H9 (cell line): ENCODE data around the gene PRSS2. TPM values are rescaled to one million over a fixed set of nuclear protein-coding genes. Genes with fewer than 3 reads are reported as not detected.

ENCODE experiments used
- DNase-seq: peaks from one replicate; pipeline ENCODE4 v3.0.0-alpha.2; 2017
- H2AFZ ChIP-seq: one replicate; pipeline ENCODE4 v1.6.1; 2013; ENCODE audit warnings: mild to moderate bottlenecking, low read length, control low read depth, moderate library complexity
- H2AK5ac ChIP-seq: 2 replicates; pipeline ENCODE4 v1.6.1; 2013; ENCODE audit warnings: low read length, control low read depth, mixed read lengths; ENCODE audit not compliant: insufficient read length
- H2BK120ac ChIP-seq: one replicate; pipeline ENCODE4 v1.6.1; 2013; ENCODE audit warnings: low read depth, mild to moderate bottlenecking, low read length, control low read depth, inconsistent platforms; ENCODE audit not compliant: poor library complexity, severe bottlenecking
- H2BK12ac ChIP-seq: 2 replicates; pipeline ENCODE4 v1.6.1; 2013; ENCODE audit warnings: low read length, control low read depth, mixed read lengths, low read depth; ENCODE audit not compliant: insufficient read length
- H2BK15ac ChIP-seq: 2 replicates; pipeline ENCODE4 v1.6.1; 2013; ENCODE audit warnings: low read depth, low read length, control low read depth
- H2BK20ac ChIP-seq: one replicate; pipeline ENCODE4 v1.6.1; 2013; ENCODE audit warnings: low read depth, mild to moderate bottlenecking, low read length, control low read depth, inconsistent platforms; ENCODE audit not compliant: poor library complexity, severe bottlenecking
- H2BK5ac ChIP-seq: 2 replicates; pipeline ENCODE4 v1.6.1; 2013; ENCODE audit warnings: low read length, control low read depth, mixed read lengths; ENCODE audit not compliant: insufficient read length
- H3K14ac ChIP-seq: 2 replicates; pipeline ENCODE4 v1.6.1; 2013; ENCODE audit warnings: low read length, control low read depth; ENCODE audit not compliant: insufficient read depth
- H3K18ac ChIP-seq: 2 replicates; pipeline ENCODE4 v1.6.1; 2013; ENCODE audit warnings: low read depth, mild to moderate bottlenecking, mixed read lengths, low read length, control low read depth; ENCODE audit not compliant: insufficient read length
- H3K23ac ChIP-seq: 2 replicates; pipeline ENCODE4 v1.6.1; 2013; ENCODE audit warnings: low read length, control low read depth, mixed read lengths, low read depth; ENCODE audit not compliant: insufficient read length
- H3K23me2 ChIP-seq: 2 replicates; pipeline ENCODE4 v1.6.1; 2013; ENCODE audit warnings: low read depth, mild to moderate bottlenecking, mixed read lengths, low read length, control low read depth; ENCODE audit not compliant: insufficient read length, poor library complexity, severe bottlenecking
- H3K27ac ChIP-seq: 2 replicates; pipeline ENCODE4 v1.5.1; 2013; ENCODE audit warnings: low read length, control low read depth, mixed read lengths, low read depth; ENCODE audit not compliant: insufficient read length
- H3K27me3 ChIP-seq: 2 replicates; pipeline ENCODE4 v1.6.1; 2013; ENCODE audit warnings: low read length, control low read depth, inconsistent platforms; ENCODE audit not compliant: insufficient read depth
- H3K4ac ChIP-seq: 2 replicates; pipeline ENCODE4 v1.6.1; 2013; ENCODE audit warnings: low read depth, mild to moderate bottlenecking, control low read depth, inconsistent platforms, low read length, moderate library complexity
- H3K4me1 ChIP-seq: 2 replicates; pipeline ENCODE4 v1.6.1; 2013; ENCODE audit warnings: low read length, control low read depth, inconsistent platforms; ENCODE audit not compliant: insufficient read depth
- H3K4me2 ChIP-seq: 2 replicates; pipeline ENCODE4 v1.6.1; 2013; ENCODE audit warnings: low read length, control low read depth, mixed read lengths; ENCODE audit not compliant: insufficient read length, insufficient read depth
- H3K56ac ChIP-seq: 2 replicates; pipeline ENCODE4 v1.6.1; 2013; ENCODE audit warnings: low read depth, mild to moderate bottlenecking, mixed read lengths, low read length, control low read depth; ENCODE audit not compliant: insufficient read length
- H3K79me1 ChIP-seq: 2 replicates; pipeline ENCODE4 v1.6.1; 2013; ENCODE audit warnings: low read depth, mild to moderate bottlenecking, moderate library complexity, low read length, control low read depth, inconsistent platforms; ENCODE audit not compliant: insufficient read depth, poor library complexity, severe bottlenecking
- H3K79me2 ChIP-seq: 2 replicates; pipeline ENCODE4 v1.6.1; 2013; ENCODE audit warnings: low read length, control low read depth, inconsistent platforms; ENCODE audit not compliant: insufficient read depth
- H3K9ac ChIP-seq: 2 replicates; pipeline ENCODE4 v1.6.1; 2013; ENCODE audit warnings: low read length, control low read depth, mixed read lengths; ENCODE audit not compliant: insufficient read length; ENCODE audit errors: extremely low read depth
- H3K9me3 ChIP-seq: one replicate; pipeline ENCODE4 v1.6.1; 2013; ENCODE audit warnings: low read depth, low read length, inconsistent platforms; ENCODE audit not compliant: control insufficient read depth
- H3T11ph ChIP-seq: one replicate; pipeline ENCODE4 v1.6.1; 2013; ENCODE audit warnings: mild to moderate bottlenecking, low read length, control low read depth, inconsistent platforms
- H4K20me1 ChIP-seq: one replicate; pipeline ENCODE4 v1.6.1; 2013; ENCODE audit not compliant: control insufficient read depth, insufficient read length, insufficient read depth
- H4K5ac ChIP-seq: 2 replicates; pipeline ENCODE4 v1.6.1; 2013; ENCODE audit warnings: low read depth, mild to moderate bottlenecking, mixed read lengths, low read length, control low read depth; ENCODE audit not compliant: insufficient read length
- H4K8ac ChIP-seq: replicated peaks from 2 replicates; pipeline ENCODE4 v1.6.1; 2013; ENCODE audit warnings: low read length, control low read depth, mixed read lengths, low read depth; ENCODE audit not compliant: insufficient read length
- H4K91ac ChIP-seq: 2 replicates; pipeline ENCODE4 v1.6.1; 2013; ENCODE audit warnings: low read depth, mild to moderate bottlenecking, moderate library complexity, mixed read lengths, low read length, control low read depth; ENCODE audit not compliant: insufficient read length
- H3K27ac Mint-ChIP-seq, 3 experiments: 2 replicates in 2 of 3; 3 replicates in 1 of 3; pipeline ENCODE4 v1.8.0; 2020 to 2021; ENCODE audit warnings: mixed read lengths in 3 of 3, mild to moderate bottlenecking in 1 of 3, moderate library complexity in 1 of 3
- H3K27me3 Mint-ChIP-seq: 2 replicates; pipeline ENCODE4 v1.8.0; 2021; ENCODE audit warnings: low read depth, mild to moderate bottlenecking, moderate library complexity, mixed read lengths
- H3K36me3 Mint-ChIP-seq, 3 experiments: 2 replicates in 2 of 3; 3 replicates in 1 of 3; pipeline ENCODE4 v1.8.0; 2020 to 2021; ENCODE audit warnings: low read depth in 3 of 3, mixed read lengths in 3 of 3; ENCODE audit not compliant: insufficient read depth in 1 of 3
- H3K4me1 Mint-ChIP-seq, 2 experiments: 2 replicates each; pipeline ENCODE4 v1.8.0; 2020; ENCODE audit warnings: mixed read lengths in 2 of 2
- H3K4me3 Mint-ChIP-seq, 2 experiments: 2 replicates in 1 of 2; 3 replicates in 1 of 2; pipeline ENCODE4 v1.8.0; 2020 to 2021; ENCODE audit warnings: mild to moderate bottlenecking in 2 of 2, mixed read lengths in 2 of 2, moderate library complexity in 1 of 2
- H3K9me3 Mint-ChIP-seq, 2 experiments: 2 replicates in 1 of 2; 3 replicates in 1 of 2; pipeline ENCODE4 v1.8.0; 2020; ENCODE audit warnings: mild to moderate bottlenecking in 2 of 2, mixed read lengths in 2 of 2, moderate library complexity in 1 of 2
- WGBS: extraction: QIAGEN DNeasy Blood & Tissue Kit; methylation state at CpG from one replicate; pipeline ENCODE4 v1.1.7; 2013; ENCODE audit warnings: missing lambda C conversion rate, low lambda C conversion rate, mixed read lengths; ENCODE audit not compliant: insufficient read length; ENCODE audit errors: extremely low coverage; 5-methylcytosine and 5-hydroxymethylcytosine counted together
- total RNA-seq: library from RNA; stranded (reverse); gene quantifications from 2 replicates; pipeline ENCODE4 v1.2.1, GENCODE V29; 2021
- TF ChIP-seq, protein P1 (sequence below): fragments of 200-600 bp; sonication (generic); conservative IDR thresholded peaks from 3 replicates; pipeline ENCODE4 v1.8.0; 2021; ENCODE audit warnings: antibody characterized with exemption, mild to moderate bottlenecking

PRSS2 gene
- total RNA-seq, 1 experiment from 2014 or later = not detected

DNA sequence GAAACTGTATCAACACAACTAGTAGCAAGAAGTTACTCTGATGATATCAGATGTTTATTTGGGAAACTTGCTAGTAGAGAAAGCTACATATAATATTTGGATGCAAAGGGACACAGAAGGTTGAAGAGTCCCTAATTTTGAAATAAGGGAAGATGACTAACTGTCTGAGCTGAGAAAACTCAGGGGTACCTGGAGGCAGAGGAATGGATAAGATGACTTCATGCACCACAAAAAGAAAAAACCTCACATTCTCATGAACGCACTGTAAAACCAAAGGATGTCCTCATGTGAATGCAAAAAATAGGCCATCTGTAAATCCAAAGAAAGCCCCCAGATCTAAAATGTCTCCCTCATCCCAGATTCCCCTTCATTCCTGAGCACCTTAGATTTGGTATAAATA lies 29.3 kb downstream of the PRSS2 start:
- H2BK120ac ChIP-seq = no peak overlapping the region
- Mint-ChIP-seq H3K27me3 (peaks cover 92% of the 10 kb centered on the region), H3K9me3 (no peaks in the 10 kb centered on the region), H3K36me3 (peaks cover 7 to 10% (median 7%) of the 10 kb centered on the region in 3 experiments), H3K27ac (no peak overlapping the region), H3K4me1 (peaks cover 42 to 49% of the 10 kb centered on the region in 2 experiments), H3K4me3 (no peak overlapping the region)
- DNase-seq = no peak
- no peak overlapping the region for H2BK15ac ChIP-seq
- no peak overlapping the region for H2AFZ ChIP-seq
- H2BK5ac ChIP-seq = no peak overlapping the region
- no peak overlapping the region for H3K4me2 ChIP-seq
- TF ChIP-seq, protein P1, sequence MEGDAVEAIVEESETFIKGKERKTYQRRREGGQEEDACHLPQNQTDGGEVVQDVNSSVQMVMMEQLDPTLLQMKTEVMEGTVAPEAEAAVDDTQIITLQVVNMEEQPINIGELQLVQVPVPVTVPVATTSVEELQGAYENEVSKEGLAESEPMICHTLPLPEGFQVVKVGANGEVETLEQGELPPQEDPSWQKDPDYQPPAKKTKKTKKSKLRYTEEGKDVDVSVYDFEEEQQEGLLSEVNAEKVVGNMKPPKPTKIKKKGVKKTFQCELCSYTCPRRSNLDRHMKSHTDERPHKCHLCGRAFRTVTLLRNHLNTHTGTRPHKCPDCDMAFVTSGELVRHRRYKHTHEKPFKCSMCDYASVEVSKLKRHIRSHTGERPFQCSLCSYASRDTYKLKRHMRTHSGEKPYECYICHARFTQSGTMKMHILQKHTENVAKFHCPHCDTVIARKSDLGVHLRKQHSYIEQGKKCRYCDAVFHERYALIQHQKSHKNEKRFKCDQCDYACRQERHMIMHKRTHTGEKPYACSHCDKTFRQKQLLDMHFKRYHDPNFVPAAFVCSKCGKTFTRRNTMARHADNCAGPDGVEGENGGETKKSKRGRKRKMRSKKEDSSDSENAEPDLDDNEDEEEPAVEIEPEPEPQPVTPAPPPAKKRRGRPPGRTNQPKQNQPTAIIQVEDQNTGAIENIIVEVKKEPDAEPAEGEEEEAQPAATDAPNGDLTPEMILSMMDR = no peak
- H2BK20ac ChIP-seq = no peak overlapping the region
- no peak overlapping the region for H4K8ac ChIP-seq
- no peak overlapping the region for H4K91ac ChIP-seq
- H3K4me1 ChIP-seq = peaks cover 5% of the 10 kb centered on the region; the same call in 1 of the 2 replicates
- no peak overlapping the region for H3K18ac ChIP-seq
- no peaks in the 10 kb centered on the region for H3K79me2 ChIP-seq
- H3K27ac ChIP-seq = no peak overlapping the region
- no peak overlapping the region for H2AK5ac ChIP-seq
- H4K20me1 ChIP-seq = no peaks in the 10 kb centered on the region
- no peak overlapping the region for H3K9ac ChIP-seq
- no peak overlapping the region for H3K14ac ChIP-seq
- H3K4ac ChIP-seq = no peak overlapping the region
- H3K79me1 ChIP-seq = no peaks in the 10 kb centered on the region
- H2BK12ac ChIP-seq = no peak overlapping the region
- H3K27me3 ChIP-seq = peaks cover 20% of the 10 kb centered on the region; the same call in 1 of the 2 replicates
- peaks cover 15% of the 10 kb centered on the region for H3K23me2 ChIP-seq
- H3K9me3 ChIP-seq = no peaks in the 10 kb centered on the region
- no peak overlapping the region for H3K56ac ChIP-seq
- no peak overlapping the region for H3K23ac ChIP-seq
- no CpG with 5 or more reads among the region's 1 CpG for WGBS
- no peak overlapping the region for H4K5ac ChIP-seq
- H3T11ph ChIP-seq = no peak overlapping the region
